Esophagus muscularis mucosa (tissue), 3 donors: ENCODE data around the gene MOSPD2.

Experiments
- POLR2AphosphoS5 ChIP-seq, 2 donors: sonication (generic); formaldehyde crosslinking; IDR thresholded peaks; one replicate each; pipeline ENCODE4 v1.6.1; 2017; ENCODE audit warnings: antibody characterized with exemption in 2 of 2
- TF ChIP-seq, protein P1 (sequence below), 3 experiments: fragments of 200-600 bp in 2 of 3; fragments of 450-650 bp in 1 of 3; sonication (generic) in 2 of 3; IDR thresholded peaks; one replicate each; pipeline ENCODE4 v1.5.1; 2017 to 2019; ENCODE audit warnings: antibody characterized with exemption in 3 of 3, mild to moderate bottlenecking in 2 of 3, moderate library complexity in 1 of 3

DNA sequence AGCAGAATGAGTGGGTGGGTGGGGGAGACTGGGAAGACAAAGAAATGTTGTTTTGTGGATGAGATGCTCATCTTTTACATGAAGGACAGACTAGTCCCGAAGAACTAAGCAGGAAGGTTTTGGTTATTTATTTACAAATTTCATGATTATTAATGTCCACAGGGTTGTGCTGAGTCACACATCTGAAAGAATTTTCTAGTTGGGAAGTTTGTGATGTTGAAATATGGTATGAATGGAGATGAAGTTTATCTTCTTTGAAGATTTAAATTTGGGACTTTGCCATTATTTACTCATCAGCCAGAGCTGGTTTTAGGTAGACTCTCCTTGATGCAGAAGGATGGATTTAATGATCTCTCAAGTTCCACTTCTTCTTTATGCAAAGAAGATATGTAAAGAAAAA, 75.5 kb downstream of the MOSPD2 start:
- TF ChIP-seq, protein P1, sequence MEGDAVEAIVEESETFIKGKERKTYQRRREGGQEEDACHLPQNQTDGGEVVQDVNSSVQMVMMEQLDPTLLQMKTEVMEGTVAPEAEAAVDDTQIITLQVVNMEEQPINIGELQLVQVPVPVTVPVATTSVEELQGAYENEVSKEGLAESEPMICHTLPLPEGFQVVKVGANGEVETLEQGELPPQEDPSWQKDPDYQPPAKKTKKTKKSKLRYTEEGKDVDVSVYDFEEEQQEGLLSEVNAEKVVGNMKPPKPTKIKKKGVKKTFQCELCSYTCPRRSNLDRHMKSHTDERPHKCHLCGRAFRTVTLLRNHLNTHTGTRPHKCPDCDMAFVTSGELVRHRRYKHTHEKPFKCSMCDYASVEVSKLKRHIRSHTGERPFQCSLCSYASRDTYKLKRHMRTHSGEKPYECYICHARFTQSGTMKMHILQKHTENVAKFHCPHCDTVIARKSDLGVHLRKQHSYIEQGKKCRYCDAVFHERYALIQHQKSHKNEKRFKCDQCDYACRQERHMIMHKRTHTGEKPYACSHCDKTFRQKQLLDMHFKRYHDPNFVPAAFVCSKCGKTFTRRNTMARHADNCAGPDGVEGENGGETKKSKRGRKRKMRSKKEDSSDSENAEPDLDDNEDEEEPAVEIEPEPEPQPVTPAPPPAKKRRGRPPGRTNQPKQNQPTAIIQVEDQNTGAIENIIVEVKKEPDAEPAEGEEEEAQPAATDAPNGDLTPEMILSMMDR (IDR thresholded peaks at IDR 0.05) = no peak
- TF ChIP-seq POLR2AphosphoS5 (IDR thresholded peaks at IDR 0.05) = no peak
